ENCODE measurements around the gene RNF214.

DNA sequence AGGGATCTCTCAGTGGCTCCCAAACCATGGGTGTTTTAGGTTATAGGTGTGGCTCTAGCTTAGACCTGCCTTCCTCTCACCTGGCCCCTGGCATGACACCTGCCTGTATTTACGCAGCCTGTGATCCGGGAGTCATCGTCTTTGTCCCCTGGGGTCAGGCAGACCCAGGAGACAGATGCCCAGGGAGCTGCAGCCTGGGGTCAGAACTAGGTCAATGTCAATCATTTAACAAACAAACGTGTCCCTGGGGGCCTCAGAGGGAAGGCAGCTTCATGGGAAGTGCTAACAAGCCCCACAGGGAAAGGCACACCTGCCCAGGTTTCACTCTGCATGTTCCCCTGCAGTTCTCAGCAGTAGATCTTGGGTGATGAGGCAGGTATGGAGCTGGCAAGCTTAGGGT, 70.6 kb downstream of the RNF214 start:
- TF ChIP-seq CTCF (IDR thresholded peaks at IDR 0.05; ENCODE audit: low read depth, low read length) = no peak
- TF ChIP-seq EZH2phosphoT487 (IDR thresholded peaks at IDR 0.05; ENCODE audit: low read depth) = no peak
